Esophagus muscularis mucosa (tissue), 4 donors: ENCODE data around the gene TTLL5. TPM values are rescaled to one million over a fixed set of nuclear protein-coding genes. Genes with fewer than 3 reads are reported as not detected.

Experiments
- DNase-seq: peaks from one replicate; pipeline ENCODE4 v3.0.0-alpha.2; 2017; ENCODE audit errors: extremely low spot score
- H3K27ac ChIP-seq, 4 donors: fragments of 200-600 bp; sonication (generic); replicated peaks in 1 of 4; 1 replicate in 3 of 4; 2 replicates in 1 of 4; pipeline ENCODE4 v1.5.1; 2016 to 2019; ENCODE audit warnings: mild to moderate bottlenecking in 1 of 4
- H3K27me3 ChIP-seq, 4 donors: fragments of 200-600 bp; sonication (generic); one replicate each; pipeline versions ENCODE4 v1.5.1 to v1.6.0; 2016 to 2019
- H3K36me3 ChIP-seq, 4 donors: fragments of 200-600 bp; sonication (generic); one replicate each; pipeline ENCODE4 v1.5.1; 2016 to 2019
- H3K4me1 ChIP-seq, 4 donors: fragments of 200-600 bp; sonication (generic); one replicate each; pipeline ENCODE4 v1.5.1; 2016 to 2019
- H3K4me3 ChIP-seq, 4 donors: fragments of 200-600 bp; sonication (generic); 1 replicate in 2 of 4; 2 replicates in 2 of 4; pipeline ENCODE4 v1.5.1; 2016 to 2019; ENCODE audit warnings: mild to moderate bottlenecking in 4 of 4, moderate library complexity in 1 of 4
- H3K9me3 ChIP-seq, 4 donors: fragments of 200-600 bp; sonication (generic); 1 replicate in 3 of 4; 2 replicates in 1 of 4; pipeline ENCODE4 v1.5.1; 2016 to 2019
- CTCF ChIP-seq, 3 experiments: fragments of 200-600 bp in 2 of 3; fragments of 450-650 bp in 1 of 3; sonication (generic) in 2 of 3; IDR thresholded peaks; one replicate each; pipeline ENCODE4 v1.5.1; 2017 to 2019; ENCODE audit warnings: antibody characterized with exemption in 3 of 3, mild to moderate bottlenecking in 2 of 3, moderate library complexity in 1 of 3
- EP300 ChIP-seq: sonication (generic); formaldehyde crosslinking; IDR thresholded peaks from one replicate; pipeline ENCODE4 v1.6.1; 2017; ENCODE audit warnings: antibody characterized with exemption
- POLR2A ChIP-seq: fragments of 450-650 bp; IDR thresholded peaks from one replicate; pipeline ENCODE4 v1.6.1; 2017; ENCODE audit warnings: antibody characterized with exemption, moderate library complexity, mild to moderate bottlenecking, low read depth
- POLR2AphosphoS5 ChIP-seq, 2 donors: sonication (generic); formaldehyde crosslinking; IDR thresholded peaks; one replicate each; pipeline ENCODE4 v1.6.1; 2017; ENCODE audit warnings: antibody characterized with exemption in 2 of 2
- WGBS: methylation state at CpG from one replicate; pipeline ENCODE4 v1.1.5; 2018; 5-methylcytosine and 5-hydroxymethylcytosine counted together
- intact Hi-C: fragments of 100-400 bp; cut with DNase I; formaldehyde crosslinking; loops from one replicate; pipeline ENCODE4 v1.15.1; 2023
- total RNA-seq, 4 donors: library from RNA; depleted of rRNA; stranded (reverse); fragments of >200 nt; gene quantifications; one replicate each; pipeline versions ENCODE4 v1.1.0 to v1.2.1, GENCODE V29; 2016

Gene TTLL5
- total RNA-seq, 4 donors from 2014 or later = 16.9 to 26.6 (median 21.2) TPM

GRCh38 chr14:75720842-75721498, 59.9 kb downstream of the TTLL5 start:
- H3K27me3 ChIP-seq = no peaks in the 10 kb centered on the region
- H3K36me3 ChIP-seq = no peaks in the 10 kb centered on the region
- WGBS = 16% methylated on average over 4 of the region's 4 CpGs
- TF ChIP-seq POLR2A (no peak), EP300 (no peak), POLR2AphosphoS5 (IDR thresholded peaks at IDR 0.05) (peak; percentile 26 to 43), CTCF (IDR thresholded peaks at IDR 0.05) (no peak)
- DNase-seq = no peak
- H3K27ac ChIP-seq = peak overlapping the region; percentile 63 to 76 (median 70)
- peaks cover 19 to 49% (median 41%) of the 10 kb centered on the region in 4 donors for H3K4me1 ChIP-seq
- peak overlapping the region; percentile 0 to 30 (median 17) for H3K4me3 ChIP-seq
- H3K9me3 ChIP-seq = no peaks in the 10 kb centered on the region
- intact Hi-C loops = no loop called here

GRCh38 chr14:75723716-75724115, 62.7 kb downstream of the TTLL5 start:
- TF ChIP-seq EP300 (no peak), POLR2A (no peak), POLR2AphosphoS5 (IDR thresholded peaks at IDR 0.05) (no peak), CTCF (IDR thresholded peaks at IDR 0.05) (no peak)
- Histone ChIP-seq H3K4me3 (no peak overlapping the region), H3K27ac (no peak overlapping the region), H3K36me3 (peaks cover 0 to 5% (median 0%) of the 10 kb centered on the region in 4 donors), H3K27me3 (no peaks in the 10 kb centered on the region), H3K4me1 (peaks cover 17 to 39% (median 31%) of the 10 kb centered on the region in 4 donors), H3K9me3 (no peaks in the 10 kb centered on the region)
- intact Hi-C loops = no loop called here
- no peak for DNase-seq
- WGBS = 50% methylated on average over 1 of the region's 1 CpG

GRCh38 chr14:75724414-75725204, 63.6 kb downstream of the TTLL5 start:
- Histone ChIP-seq H3K36me3 (peaks cover 0 to 5% (median 0%) of the 10 kb centered on the region in 4 donors), H3K27me3 (no peaks in the 10 kb centered on the region), H3K9me3 (no peaks in the 10 kb centered on the region), H3K4me1 (peaks cover 17 to 30% (median 26%) of the 10 kb centered on the region in 4 donors), H3K4me3 (no peak overlapping the region), H3K27ac (peak overlapping the region in 3 of 4 donors; percentile 16 to 55 (median 36))
- intact Hi-C loops = no loop called here
- WGBS = 86% methylated on average over 6 of the region's 6 CpGs
- DNase-seq = no peak
- TF ChIP-seq CTCF (IDR thresholded peaks at IDR 0.05) (no peak), POLR2AphosphoS5 (IDR thresholded peaks at IDR 0.05) (no peak), EP300 (no peak), POLR2A (no peak)

- peaks cover 13 to 22% (median 19%) of the 10 kb centered on the region in 4 donors for H3K4me1 ChIP-seq
- no peak overlapping the region for H3K4me3 ChIP-seq
- peak overlapping the region in 3 of 4 donors; percentile 16 to 55 (median 47) for H3K27ac ChIP-seq
- peaks cover 0 to 5% (median 0%) of the 10 kb centered on the region in 4 donors for H3K36me3 ChIP-seq
- WGBS = 58% methylated on average over 3 of the region's 3 CpGs
- DNase-seq = no peak
- TF ChIP-seq EP300 = no peak
- TF ChIP-seq POLR2A = no peak
- no peak for TF ChIP-seq POLR2AphosphoS5 (IDR thresholded peaks at IDR 0.05)
- TF ChIP-seq CTCF (IDR thresholded peaks at IDR 0.05) = no peak
- H3K9me3 ChIP-seq = no peaks in the 10 kb centered on the region
- intact Hi-C loops = no loop called here
- H3K27me3 ChIP-seq = no peaks in the 10 kb centered on the region
Measured at GRCh38 chr14:75725481-75725880, 64.4 kb downstream of the TTLL5 start.
